Measurements from ENCODE around the gene AIF1.

AIF1 gene

GRCh38 chr6:31645325-31645724 is 30.3 kb downstream of the AIF1 start:
- DNase-seq = no peak

- peak; percentile 83 for DNase-seq
Observed at GRCh38 chr6:31651602-31652191, 36.7 kb downstream of the AIF1 start.

- DNase-seq = no peak
Observed at GRCh38 chr6:31652925-31653724, 38.1 kb downstream of the AIF1 start.

- no peak for DNase-seq
Observed at GRCh38 chr6:31654574-31655348, 39.7 kb downstream of the AIF1 start.

GRCh38 chr6:31655349-31656237 is 40.6 kb downstream of the AIF1 start, which contains the start of gene APOM:
Gene APOM (plus strand): TSS chr6:31655894. CDS start chr6:31655967, 73 bp downstream.
- no peak for DNase-seq

- DNase-seq = no peak
Observed at GRCh38 chr6:31657406-31658157, 42.5 kb downstream of the AIF1 start.

DNA sequence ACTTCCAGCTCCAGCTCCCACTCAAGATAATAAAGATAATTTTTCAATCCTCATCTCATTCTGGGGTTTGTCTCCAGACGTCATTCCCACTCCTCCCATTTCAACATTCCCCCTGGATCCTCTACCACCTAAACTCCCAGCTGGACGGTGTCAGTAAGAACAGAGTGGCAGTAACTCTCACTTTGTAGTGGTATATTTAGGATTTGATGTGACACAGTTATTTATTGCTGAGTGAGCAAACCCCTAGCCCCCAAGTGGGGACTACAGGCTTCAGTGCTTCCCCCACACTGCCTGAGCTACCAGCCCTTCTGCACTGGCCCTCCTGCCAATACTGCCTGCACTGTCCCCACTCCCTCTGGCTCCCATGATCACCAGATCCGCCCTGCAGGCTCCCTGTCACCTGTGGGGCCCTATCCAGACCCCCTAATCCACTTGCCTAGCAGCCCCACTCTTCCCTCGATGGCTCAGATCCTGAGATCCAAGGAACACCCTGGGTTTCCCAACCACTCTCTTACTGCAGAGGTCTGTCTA is 43.2 kb downstream of the AIF1 start:
- DNase-seq = no peak

DNA sequence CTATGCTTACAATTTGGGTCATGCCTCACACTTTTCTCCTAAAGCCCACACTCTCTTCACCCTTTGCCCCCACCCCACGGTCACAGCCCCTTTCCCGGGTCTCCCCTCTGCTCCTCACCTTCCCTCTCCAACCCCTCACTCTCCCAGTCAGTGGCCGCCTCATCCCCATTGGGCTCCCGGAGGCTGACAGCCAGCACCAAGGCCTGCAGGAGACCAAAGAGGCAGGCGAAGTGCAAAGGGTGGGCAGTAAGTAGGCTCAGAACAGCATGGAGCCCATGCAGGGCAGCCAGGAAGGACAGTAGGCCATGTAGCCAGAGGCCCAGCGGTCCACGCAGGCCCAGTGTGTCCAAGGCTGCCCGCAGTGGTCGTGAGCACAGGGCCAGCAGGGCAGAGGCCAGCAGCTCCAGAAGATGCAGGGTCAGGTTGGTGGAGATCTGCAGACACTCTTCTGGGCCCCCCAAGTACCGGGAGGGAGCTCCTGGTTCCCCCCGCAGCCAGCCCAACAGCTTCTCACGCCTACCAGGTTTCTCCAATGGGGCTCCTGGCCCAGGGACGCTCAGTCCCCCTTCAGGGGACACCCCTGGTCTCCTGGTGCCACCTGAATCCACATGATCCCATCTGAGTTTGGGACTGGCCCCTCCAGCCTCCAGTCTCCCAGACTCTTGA is 44.1 kb downstream of the AIF1 start:
- no peak for DNase-seq

- peak; percentile 30 for DNase-seq
Observed at GRCh38 chr6:31659649-31660380, 44.8 kb downstream of the AIF1 start.

DNA sequence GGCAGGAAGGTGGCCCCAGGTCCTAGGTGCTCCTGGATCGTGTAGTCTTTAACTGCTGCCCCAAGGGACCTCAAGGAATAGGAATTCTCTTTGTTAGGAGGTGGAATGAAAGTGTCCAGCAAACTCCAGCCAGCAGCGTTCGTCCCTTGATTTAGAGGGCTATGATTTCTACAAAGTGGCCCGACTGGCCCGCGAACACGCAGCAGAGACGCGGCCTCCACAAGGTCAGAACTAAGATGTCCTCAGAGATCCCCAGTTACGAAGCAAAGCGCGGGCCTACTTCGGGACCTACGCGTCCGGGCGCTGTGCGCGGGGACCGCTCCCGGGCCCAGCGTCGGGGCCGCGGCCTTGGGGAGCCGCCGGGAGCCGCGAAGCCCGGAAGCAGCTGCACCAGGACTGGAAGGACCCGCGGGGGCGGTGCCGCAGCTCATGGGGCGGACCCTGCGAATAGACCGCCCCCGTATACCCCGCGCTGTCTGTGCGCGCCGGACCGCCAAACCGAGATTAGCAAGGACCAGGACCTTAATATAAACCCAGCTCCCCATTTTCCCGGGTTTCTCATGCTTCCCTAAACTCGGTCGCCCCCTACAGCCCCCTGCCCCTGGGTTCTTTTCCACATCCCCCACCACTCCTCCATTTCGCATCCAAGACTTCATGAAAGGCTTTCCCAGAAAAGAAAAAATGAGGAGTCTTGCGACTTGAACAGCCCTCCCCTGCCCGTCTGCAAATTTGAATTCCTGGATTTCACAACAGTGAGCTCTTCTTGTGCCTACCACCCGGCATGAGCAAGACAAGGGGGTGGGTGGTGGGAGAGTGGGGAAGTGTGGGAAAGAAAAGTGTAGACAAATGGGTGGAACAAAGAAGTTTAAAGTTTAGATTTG is 45.6 kb downstream of the AIF1 start, which contains the start of gene C6orf47:
Gene C6orf47 (minus strand): TSS at position 398 of the 881 bp plus-strand sequence. CDS start 831 bp downstream, outside the sequence.
- peak; percentile 88 for DNase-seq

DNA sequence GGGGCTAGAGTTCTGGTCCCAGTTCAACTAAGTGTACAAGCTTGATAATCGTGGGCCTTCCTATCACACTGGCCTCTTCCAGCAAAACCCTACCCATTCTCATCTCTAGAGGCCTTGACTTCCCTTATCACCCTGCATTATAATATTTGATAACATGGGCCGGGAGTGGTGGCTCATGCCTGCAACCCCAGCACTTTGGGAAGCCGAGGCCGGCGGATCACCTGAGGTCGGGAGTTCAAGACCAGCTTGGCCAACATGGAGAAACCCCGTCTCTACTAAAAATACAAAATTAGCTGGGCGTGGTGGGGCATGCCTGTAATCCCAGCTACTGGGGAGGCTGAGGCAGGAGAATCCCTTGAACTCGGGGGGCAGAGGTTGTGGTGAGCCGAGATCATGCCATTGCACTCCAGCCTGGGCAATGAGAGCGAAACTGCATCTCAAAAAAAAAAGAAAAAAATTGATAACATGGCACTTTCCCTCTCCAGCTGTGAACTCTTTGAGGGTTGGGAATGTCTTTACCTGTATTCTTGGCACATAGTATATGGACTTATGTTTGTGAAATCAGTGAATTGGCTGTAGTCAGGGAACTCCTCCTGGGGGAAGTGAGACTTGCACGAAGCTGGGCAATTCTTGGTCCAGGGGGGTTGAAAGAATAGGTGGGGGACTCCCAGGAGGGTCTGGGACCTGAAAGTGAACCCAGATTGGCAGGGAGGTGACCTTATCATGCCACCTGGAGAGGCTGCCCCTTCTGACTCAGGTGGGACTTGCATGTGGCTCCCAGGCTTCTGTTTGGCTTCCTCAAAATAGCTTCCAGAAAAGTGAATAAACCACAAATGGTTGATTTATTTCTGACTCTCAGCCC is 46.5 kb downstream of the AIF1 start:
- no peak for DNase-seq

DNA sequence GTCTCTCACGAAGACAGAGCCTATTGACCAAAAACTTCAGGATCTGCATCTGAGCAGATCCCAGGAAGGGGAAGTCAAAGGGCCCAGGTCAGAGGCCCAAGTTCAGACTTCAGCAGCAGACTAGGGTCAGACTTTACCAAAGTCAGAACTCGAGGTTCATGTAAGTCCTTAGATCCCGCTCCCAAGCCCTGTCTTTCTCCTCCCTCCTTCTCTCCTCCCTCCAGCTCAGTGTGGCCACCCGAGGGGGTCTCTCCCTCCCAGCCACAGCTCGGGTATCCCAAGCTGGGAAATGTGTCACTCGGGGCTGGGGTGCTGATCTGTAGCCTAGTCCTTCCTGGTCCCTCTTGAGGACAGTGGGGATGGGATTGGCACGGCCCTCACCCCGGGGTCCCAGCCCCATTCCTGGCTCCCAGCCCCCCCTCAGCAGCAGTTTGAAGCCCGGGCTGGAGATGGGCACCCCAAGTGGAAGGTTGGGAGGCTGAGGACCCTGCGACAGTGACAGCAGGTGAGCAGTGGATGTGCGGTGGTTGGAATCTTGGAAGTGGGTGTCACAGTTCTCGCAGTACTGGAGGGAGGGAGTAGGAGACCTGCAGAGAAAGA is 47.2 kb downstream of the AIF1 start:
- DNase-seq = no peak

GRCh38 chr6:31663126-31663960 is 48.3 kb downstream of the AIF1 start:
- no peak for DNase-seq

GRCh38 chr6:31663961-31664789 is 49.1 kb downstream of the AIF1 start:
- no peak for DNase-seq

- peak; percentile 95 for DNase-seq
Observed at GRCh38 chr6:31664790-31665500, 49.9 kb downstream of the AIF1 start, which contains the start of gene GPANK1. Gene GPANK1 (minus strand): TSS chr6:31664997. CDS start chr6:31664478, 519 bp downstream.

Measured in NCI-H510A treated with DMSO at 0.1 percent for 48 hours (cell line).